Testis (tissue), 2 donors: ENCODE measurements around the gene ZNF879.

ENCODE experiments used
- CTCF ChIP-seq, 3 experiments: fragments of 450-650 bp in 2 of 3; fragments of 200-600 bp in 1 of 3; sonication (generic) in 1 of 3; IDR thresholded peaks; one replicate each; pipeline ENCODE4 v1.5.1; 2016 to 2019; ENCODE audit warnings: antibody characterized with exemption in 3 of 3, mild to moderate bottlenecking in 2 of 3, moderate library complexity in 1 of 3
- POLR2A ChIP-seq: fragments of 450-650 bp; IDR thresholded peaks from one replicate; pipeline ENCODE4 v1.6.1; 2017; ENCODE audit warnings: antibody characterized with exemption, mild to moderate bottlenecking, moderate library complexity

- TF ChIP-seq CTCF (IDR thresholded peaks at IDR 0.05): no peak
- no peak for TF ChIP-seq POLR2A
These were observed 55.8 kb downstream of the ZNF879 start for GRCh38 chr5:179079165-179079987.
